CD4-positive, alpha-beta T cell treated with Interleukin-2 at 100 ng/mL for 4 hours (primary cell): ENCODE results near the gene MUC5AC.
"Not testable (repeated sequence)": the region's sequence is repeated elsewhere in the genome, so short reads cannot be mapped to it uniquely, and the experiment has no call there.

Source experiments
- DNase-seq: peaks from one replicate; pipeline ENCODE4 v3.0.0-alpha.2; 2020; ENCODE audit warnings: low spot score

Gene MUC5AC

DNA sequence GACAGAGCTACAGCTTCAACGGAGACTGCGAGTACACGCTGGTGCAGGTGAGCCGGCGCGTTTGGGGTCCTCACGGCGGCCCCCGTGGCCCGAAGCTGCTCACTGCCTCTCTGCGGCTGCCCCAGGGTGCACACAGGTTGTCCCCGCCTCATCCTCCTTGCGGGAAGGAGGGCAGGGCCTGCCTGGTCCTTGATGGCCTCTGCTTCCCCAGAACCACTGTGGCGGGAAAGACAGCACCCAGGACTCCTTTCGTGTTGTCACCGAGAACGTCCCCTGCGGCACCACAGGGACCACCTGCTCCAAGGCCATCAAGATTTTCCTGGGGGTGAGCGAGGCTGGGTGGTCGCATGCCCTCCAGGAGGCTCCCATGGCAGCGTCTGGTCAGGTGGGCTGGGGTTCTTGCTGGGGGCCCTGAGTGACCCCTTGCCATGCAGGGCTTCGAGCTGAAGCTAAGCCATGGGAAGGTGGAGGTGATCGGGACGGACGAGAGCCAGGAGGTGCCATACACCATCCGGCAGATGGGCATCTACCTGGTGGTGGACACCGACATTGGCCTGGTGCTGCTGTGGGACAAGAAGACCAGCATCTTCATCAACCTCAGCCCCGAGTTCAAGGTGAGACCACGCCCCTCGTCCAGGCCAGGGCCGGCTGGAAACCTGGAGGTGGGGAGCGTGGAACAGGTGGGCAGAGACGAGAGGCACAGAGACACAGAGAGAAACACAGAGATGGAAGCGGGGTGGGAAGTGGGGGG lies 19.4 kb downstream of the MUC5AC start:
- no peak for DNase-seq

DNA sequence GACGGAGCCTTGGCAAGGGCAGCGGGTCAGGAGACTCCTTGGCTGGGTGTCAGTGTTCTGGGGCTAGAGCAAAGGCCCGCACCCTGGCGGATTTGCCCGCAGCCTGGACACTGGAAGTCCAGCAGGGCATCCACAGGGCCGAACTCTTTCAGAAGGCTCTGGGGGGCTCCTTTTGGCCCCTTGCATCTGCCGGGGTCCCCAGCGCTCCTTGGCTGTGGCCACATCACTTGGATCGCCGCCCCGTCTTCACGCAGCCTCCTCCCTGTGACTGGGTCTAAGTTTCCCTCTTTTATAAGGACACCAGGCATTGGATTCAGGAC lies 20.0 kb downstream of the MUC5AC start:
- no peak for DNase-seq

GRCh38 chr11:1178201-1178885 lies 20.6 kb downstream of the MUC5AC start:
- no peak for DNase-seq

DNA sequence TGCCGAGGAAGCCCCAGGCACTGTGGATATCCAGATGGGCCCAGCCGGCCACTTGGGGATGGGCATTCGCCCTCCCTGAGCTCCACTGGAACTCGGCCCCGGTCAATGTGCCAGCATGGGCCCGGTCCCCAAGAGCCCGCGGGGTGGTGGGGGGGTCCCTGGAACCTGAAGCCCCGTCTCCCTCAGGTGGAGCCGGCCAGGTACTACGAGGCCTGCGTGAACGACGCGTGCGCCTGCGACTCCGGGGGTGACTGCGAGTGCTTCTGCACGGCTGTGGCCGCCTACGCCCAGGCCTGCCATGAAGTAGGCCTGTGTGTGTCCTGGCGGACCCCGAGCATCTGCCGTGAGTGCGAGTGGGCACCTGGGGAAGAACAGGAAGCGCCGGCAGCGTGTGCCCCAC lies 21.2 kb downstream of the MUC5AC start:
- DNase-seq = no peak

DNA sequence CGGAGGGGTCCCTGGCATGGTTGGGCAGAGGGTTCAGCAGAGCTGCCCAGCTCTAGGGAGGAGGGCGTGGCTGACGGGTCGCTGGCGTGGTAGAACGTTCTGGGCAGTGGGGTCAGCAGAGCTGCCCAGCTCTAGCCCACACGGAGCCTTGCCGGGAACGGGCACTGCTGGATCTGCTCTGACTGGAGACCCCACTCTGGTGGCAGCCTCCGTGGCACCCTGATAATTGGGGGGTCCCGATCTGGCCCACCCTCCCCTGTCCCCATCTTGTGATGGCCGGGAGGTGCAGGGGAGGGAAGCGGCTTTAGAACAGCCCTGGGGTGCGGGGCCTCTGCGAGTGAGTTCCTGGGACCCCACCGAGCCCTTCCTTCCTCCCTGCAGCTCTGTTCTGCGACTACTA lies 21.9 kb downstream of the MUC5AC start:
- no peak for DNase-seq

- DNase-seq = no peak
Observed at GRCh38 chr11:1180171-1180570, 22.4 kb downstream of the MUC5AC start.

GRCh38 chr11:1180947-1181391 lies 23.2 kb downstream of the MUC5AC start:
- no peak for DNase-seq

DNA sequence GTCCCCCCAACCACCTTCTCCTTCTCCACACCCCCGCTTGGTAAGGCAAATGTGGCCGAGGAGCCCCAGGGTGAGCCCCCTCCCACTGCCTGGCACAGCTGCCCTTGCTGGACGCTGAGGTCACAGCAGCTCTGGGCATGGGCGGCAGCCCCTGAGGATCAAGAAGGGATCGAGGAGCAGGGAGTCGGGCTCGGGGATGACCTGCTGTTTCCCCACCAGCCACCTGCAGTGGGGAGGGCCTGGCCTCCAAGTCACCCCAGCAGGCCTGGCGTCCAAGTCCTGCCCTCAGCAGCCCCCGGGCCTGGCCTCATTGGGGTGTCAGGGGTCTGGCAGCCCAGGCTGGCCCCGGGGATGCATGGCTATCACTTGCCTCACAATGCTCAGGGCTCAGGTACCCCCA lies 23.7 kb downstream of the MUC5AC start:
- DNase-seq = no peak

DNA sequence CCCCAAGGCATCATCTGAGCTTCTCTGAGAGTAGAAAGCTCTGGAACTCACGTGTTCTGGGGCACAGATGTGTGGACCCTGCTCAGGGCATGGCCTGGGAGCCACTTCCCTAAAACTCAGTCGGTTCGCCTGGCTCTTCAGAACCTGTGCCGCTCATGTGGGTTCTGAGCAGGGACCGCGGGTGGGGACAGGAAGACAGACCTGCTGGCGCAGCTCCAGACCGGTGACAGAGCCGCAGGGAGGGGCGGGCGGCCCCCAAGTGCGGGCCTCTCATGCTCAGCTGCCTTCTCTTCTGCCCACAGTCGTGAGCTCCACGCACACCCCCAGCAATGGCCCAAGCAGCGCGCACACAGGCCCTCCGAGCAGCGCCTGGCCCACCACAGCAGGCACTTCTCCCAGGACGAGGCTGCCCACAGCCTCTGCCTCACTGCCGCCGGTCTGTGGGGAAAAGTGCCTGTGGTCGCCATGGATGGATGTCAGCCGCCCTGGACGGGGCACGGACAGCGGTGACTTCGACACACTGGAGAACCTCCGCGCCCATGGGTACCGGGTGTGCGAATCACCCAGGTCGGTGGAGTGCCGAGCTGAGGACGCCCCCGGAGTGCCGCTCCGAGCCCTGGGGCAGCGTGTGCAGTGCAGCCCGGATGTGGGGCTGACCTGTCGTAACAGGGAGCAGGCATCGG lies 24.2 kb downstream of the MUC5AC start:
- DNase-seq = no peak

- DNase-seq = not testable (repeated sequence)
Observed at GRCh38 chr11:1184139-1184538, 26.4 kb downstream of the MUC5AC start.

DNA sequence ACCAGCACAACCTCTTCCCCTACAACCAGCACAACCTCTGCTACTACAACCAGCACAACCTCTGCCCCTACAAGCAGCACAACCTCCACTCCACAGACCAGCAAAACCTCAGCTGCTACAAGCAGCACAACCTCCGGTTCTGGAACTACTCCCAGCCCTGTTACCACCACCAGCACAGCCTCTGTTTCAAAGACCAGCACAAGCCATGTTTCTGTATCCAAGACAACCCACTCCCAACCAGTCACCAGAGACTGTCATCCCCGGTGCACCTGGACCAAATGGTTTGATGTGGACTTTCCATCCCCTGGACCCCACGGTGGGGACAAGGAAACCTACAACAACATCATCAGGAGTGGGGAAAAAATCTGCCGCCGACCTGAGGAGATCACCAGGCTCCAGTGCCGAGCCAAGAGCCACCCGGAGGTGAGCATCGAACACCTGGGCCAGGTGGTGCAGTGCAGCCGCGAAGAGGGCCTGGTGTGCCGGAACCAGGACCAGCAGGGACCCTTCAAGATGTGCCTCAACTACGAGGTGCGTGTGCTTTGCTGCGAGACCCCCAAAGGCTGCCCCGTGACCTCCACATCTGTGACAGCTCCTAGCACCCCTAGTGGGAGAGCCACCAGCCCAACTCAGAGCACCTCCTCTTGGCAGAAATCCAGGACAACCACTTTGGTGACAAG lies 30.8 kb downstream of the MUC5AC start:
- DNase-seq = not testable (repeated sequence)

GRCh38 chr11:1189816-1190215 lies 32.1 kb downstream of the MUC5AC start:
- DNase-seq = not testable (repeated sequence)

DNA sequence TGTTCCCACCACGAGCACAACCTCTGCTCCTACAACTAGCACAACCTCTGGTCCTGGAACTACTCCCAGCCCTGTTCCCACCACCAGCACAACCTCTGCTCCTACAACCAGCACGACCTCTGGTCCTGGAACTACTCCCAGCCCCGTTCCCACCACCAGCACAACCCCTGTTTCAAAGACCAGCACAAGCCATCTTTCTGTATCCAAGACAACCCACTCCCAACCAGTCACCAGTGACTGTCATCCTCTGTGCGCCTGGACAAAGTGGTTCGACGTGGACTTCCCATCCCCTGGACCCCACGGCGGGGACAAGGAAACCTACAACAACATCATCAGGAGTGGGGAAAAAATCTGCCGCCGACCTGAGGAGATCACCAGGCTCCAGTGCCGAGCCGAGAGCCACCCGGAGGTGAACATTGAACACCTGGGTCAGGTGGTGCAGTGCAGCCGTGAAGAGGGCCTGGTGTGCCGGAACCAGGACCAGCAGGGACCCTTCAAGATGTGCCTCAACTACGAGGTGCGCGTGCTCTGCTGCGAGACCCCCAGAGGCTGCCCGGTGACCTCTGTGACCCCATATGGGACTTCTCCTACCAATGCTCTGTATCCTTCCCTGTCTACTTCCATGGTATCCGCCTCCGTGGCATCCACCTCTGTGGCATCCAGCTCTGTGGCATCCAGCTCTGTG lies 34.2 kb downstream of the MUC5AC start:
- not testable (repeated sequence) for DNase-seq

GRCh38 chr11:1192741-1193325 lies 35.1 kb downstream of the MUC5AC start:
- no peak for DNase-seq

DNA sequence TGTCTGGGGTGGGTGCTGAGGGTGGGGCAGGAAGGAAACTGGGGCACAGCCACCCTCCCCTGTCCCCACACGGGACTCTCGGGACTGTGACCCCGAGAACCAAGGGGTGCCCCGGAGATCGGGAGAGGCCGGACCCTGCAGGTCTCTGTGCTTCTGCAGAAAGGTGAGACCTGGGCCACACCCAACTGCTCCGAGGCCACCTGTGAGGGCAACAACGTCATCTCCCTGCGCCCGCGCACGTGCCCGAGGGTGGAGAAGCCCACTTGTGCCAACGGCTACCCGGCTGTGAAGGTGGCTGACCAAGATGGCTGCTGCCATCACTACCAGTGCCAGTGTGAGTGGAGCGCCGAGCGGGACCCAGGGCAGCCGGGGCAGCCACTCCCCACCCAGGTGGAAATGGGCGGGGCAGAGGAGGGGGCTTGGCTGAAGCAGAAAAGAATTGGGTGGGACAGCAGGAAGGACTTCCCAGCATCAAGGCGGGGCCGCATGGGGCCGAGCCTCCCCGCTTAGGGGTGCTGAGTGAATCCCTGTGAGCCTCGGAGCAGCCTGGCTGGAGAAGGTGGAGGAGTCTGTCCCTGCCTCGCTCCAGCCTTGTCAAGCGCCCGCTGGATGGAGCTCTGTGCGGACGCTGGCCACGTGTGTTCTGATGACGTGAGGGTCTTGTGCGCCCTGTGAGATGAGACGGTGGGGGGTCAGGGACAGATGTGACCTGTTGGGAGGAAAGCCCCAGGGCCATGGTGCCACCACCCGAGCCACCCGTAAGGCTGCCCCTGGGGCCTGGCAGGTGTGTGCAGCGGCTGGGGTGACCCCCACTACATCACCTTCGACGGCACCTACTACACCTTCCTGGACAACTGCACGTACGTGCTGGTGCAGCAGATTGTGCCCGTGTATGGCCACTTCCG lies 35.8 kb downstream of the MUC5AC start:
- no peak for DNase-seq

GRCh38 chr11:1194231-1194976 lies 36.7 kb downstream of the MUC5AC start:
- DNase-seq = no peak

GRCh38 chr11:1194977-1195681 lies 37.4 kb downstream of the MUC5AC start:
- no peak for DNase-seq

DNA sequence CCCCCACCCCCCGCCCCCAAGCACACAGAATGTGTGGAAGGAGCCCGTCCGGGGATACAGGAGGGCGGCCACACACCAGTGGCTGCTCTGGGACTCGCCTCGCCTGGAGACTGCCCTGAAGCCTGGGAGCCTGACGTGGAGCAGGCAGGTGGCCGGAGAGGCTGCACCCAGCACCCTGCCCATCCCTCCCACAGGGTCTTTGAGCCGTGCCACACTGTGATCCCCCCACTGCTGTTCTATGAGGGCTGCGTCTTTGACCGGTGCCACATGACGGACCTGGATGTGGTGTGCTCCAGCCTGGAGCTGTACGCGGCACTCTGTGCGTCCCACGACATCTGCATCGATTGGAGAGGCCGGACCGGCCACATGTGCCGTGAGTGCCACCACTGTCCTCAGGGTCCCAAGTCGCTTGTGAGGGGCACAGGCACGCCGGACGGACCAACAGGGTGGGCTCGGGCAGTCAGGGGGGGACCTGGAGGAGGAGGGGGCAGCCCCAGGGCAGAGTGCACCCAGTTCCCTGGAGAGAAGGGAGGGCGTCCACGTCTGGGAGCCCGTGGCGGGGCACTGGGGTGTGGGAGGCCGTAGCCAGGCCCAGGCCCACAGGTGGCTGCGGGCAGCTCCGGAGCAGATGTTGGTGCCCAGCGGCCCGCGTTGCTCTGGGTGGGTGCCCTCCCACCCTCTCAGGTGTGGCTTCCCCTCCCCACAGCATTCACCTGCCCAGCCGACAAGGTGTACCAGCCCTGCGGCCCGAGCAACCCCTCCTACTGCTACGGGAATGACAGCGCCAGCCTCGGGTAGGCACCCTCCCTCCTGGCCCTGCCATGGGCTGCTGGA lies 38.1 kb downstream of the MUC5AC start:
- no peak for DNase-seq
